ENCODE results near the gene ANO6.
"Not testable (repeated sequence)": the region's sequence is repeated elsewhere in the genome, so short reads cannot be mapped to it uniquely, and the experiment has no call there.

The ANO6 gene

DNA sequence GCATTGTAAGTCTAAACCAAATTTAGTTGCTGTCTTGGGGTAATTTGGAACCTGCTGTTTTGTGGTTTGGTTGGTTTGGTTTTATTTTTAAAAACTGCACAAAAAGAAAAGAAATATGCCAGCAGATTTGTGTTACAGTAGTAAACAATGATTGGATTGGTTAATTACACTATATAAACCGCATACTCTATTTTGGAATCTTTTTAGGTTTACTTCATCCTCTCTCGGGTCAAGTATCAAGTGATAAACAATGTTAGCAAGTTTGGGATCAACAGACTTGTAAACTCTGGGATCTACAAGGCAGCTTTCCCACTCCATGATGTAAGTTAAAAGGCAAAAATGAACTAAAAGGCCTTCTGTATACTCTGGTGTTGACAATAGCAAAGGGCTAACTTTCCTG is 132.4 kb downstream of the ANO6 start:
- no peak for DNase-seq (ENCODE audit: low read depth)

DNA sequence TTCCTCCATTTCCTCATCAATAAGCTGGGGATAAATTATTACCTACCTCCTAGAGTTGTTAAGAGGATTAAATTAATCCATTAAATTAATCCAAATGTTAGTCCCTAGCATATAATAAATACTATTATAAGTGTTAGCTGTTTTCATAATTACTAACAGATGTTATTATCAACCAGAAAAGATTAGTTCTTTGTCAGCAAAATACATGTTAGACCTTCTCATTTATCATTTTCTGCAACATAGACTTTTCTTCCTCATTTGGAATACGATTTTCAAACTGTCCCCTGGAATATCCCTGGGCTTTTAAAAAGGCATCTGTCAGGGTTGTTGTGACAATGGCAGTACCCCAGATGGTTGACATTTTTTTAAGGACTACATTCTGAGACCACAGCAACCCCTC is 133.1 kb downstream of the ANO6 start:
- no peak for DNase-seq (ENCODE audit: low read depth)

- no peak for DNase-seq (ENCODE audit: low read depth)
Measured at GRCh38 chr12:45349916-45350315, 134.0 kb downstream of the ANO6 start.

GRCh38 chr12:45350861-45351260 is 135.0 kb downstream of the ANO6 start:
- no peak for DNase-seq (ENCODE audit: low read depth)

GRCh38 chr12:45351921-45352670 is 136.2 kb downstream of the ANO6 start:
- no peak for DNase-seq (ENCODE audit: low read depth)

GRCh38 chr12:45353944-45354343 is 138.0 kb downstream of the ANO6 start:
- no peak for DNase-seq (ENCODE audit: low read depth)

GRCh38 chr12:45354399-45354798 is 138.5 kb downstream of the ANO6 start:
- no peak for DNase-seq (ENCODE audit: low read depth)

GRCh38 chr12:45355730-45356129 is 139.8 kb downstream of the ANO6 start:
- DNase-seq (ENCODE audit: low read depth): no peak

DNA sequence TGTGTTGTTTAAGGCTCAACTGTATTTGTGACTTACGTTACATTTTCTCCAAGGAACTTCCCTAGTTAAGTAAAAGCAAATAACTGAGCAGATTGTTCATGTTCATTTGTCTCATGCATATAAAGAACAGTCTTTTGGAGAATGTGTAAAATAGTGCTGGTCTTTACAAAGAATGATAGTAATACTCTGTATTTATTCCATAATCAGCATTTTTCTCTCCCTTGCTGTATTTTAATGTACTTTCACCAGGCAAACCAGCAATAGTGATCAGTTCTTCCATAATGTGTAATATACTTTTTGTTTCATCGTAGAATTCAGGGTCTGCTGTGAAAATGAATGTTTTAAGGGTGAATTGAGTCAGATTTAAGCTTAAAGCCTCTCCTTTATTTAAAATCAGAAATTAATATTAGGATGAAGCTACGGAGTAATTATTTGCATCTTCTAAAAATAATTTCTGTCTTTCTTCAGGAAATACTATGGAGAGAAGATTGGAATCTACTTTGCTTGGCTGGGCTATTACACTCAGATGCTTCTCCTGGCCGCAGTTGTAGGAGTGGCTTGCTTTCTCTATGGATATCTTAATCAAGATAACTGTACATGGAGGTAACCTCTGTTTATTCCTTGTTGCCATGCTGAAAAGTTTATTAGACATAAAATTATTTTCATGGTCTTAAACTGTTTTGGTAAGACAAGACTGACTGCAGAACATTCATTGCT is 141.1 kb downstream of the ANO6 start:
- DNase-seq (ENCODE audit: low read depth): no peak

DNA sequence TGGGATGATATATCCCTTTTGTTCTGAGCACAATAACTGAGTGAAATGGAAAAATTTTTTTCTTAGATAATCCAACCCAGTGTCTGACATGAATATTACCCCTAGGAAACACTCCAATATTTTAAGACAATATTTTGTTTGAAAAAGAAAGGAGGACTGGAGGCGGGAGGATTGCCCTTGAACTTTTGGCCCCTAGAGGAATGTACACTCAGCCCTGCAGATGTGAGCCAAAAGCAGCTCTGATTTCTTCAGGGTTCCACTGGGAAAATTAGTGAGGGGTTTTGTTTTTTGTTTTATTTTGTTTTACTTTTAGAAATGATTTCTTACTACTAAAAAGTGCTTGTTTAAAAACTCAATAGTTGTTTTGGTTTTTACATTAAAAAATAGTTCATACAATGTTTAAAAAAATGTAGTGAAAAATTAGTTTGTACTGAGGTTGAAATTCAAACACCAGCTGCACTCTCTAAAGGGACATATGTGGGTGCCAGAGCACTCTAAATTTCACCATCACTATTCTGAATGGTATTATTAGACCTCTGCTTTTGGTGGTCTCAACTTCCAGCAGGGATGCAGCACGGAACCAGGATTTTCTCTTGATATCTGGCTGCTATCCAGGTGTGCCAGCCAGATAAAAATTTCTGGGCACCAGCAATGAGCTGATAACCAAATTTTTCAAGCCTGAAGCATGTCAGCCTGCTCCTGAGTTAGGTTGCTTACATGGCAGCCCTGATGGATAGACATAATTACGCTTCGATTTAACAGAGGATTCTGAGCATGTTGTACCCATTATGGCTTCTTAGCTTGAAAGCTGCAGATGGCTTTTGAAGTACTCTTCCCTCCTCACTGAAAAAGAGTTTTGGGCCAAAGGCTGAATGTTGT is 141.9 kb downstream of the ANO6 start:
- no peak for DNase-seq (ENCODE audit: low read depth)

DNA sequence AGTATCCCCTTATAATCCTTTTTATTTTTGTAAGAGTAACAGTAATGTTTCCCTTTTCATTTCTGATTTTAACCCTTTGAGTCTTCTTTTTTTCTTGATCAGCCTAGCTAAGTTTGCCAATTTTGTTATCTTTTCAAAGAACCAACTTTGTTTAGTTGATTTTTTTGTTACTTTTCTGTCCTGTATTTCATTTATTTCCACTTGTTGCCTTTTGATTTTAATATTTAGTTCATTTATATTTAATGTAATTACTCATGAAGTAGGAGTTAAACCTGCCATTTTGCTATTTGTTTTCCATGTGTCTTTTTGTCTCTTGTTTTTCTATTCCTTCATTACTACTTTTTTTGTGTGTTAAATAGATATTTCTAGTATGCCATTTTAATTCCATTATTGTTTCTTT is 146.4 kb downstream of the ANO6 start:
- no peak for DNase-seq (ENCODE audit: low read depth)

- DNase-seq (ENCODE audit: low read depth): no peak
Measured at GRCh38 chr12:45363903-45364302, 148.0 kb downstream of the ANO6 start.

DNA sequence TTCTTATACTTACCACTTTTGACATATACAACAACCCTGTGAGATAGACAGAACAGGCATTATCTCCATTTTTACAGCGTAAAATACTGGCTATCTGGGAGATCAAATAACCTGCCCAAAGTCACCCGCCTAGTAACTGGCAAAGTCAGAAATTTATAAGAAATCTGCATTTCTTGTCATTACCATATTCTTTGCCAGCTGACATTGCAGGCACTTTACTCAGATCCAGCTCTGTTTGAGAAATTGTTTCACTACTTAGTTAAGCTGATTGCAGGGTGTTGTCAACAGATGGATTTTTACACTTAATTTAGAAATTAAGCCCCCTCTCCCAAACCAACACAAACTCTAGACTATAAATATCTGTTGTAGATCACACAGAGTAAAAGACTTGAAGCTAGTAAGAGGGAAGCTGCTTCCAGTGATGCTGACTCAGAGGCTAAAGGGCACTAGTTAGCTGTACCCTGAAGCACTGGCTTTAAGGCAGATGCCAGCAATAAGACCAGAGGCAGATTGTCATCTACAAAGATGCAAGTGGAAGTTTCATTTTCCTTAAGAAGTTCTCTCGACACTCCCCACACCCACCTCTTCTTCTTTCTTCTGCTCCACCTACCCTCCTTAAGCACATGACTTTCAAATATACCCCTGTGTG is 153.1 kb downstream of the ANO6 start:
- no peak for DNase-seq (ENCODE audit: low read depth)

GRCh38 chr12:45377815-45378214 is 161.9 kb downstream of the ANO6 start:
- DNase-seq (ENCODE audit: low read depth): no peak

GRCh38 chr12:45379261-45379660 is 163.4 kb downstream of the ANO6 start:
- DNase-seq (ENCODE audit: low read depth): no peak

GRCh38 chr12:45381351-45381750 is 165.5 kb downstream of the ANO6 start:
- no peak for DNase-seq (ENCODE audit: low read depth)

GRCh38 chr12:45388545-45388944 is 172.7 kb downstream of the ANO6 start:
- no peak for DNase-seq (ENCODE audit: low read depth)

DNA sequence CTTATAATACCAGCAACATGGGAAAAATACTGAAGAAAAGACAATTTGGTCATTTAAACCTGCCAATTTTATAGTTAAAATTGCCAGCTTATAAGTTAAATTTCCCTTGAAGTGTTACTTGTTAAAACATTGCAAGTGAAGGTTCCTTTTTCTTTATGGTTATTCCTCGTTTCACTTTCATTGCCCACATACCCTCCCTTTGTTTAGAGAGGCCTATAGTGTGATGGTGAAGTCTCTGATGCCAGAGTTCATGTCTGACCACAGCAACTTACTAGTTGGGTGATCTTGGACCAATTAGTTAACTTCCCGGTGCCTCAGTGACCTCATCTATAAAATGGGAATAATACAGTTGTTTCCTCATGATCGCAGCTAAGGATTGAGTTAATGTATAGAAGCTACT is 173.5 kb downstream of the ANO6 start:
- no peak for DNase-seq (ENCODE audit: low read depth)

- not testable (repeated sequence) for DNase-seq (ENCODE audit: low read depth)
Measured at GRCh38 chr12:45397499-45397898, 181.6 kb downstream of the ANO6 start.

DNA sequence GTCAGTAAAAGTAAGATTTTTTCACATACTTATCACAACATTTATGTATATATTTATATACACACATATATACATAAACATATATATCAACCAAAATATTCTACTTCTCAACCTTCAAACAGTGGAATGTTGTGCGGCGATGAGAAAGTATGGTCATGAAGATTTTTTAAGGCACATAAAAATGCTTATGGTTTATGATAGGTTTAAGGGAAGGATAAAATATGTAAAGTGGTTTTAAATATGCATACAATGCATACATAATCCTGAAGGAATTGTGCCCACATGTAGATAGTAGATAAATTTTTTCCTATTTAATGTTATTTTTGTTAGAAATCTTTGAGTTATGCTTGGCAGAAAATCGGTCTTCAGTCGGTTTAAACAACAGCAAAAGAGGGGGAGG is 182.7 kb downstream of the ANO6 start:
- no peak for DNase-seq (ENCODE audit: low read depth)

DNA sequence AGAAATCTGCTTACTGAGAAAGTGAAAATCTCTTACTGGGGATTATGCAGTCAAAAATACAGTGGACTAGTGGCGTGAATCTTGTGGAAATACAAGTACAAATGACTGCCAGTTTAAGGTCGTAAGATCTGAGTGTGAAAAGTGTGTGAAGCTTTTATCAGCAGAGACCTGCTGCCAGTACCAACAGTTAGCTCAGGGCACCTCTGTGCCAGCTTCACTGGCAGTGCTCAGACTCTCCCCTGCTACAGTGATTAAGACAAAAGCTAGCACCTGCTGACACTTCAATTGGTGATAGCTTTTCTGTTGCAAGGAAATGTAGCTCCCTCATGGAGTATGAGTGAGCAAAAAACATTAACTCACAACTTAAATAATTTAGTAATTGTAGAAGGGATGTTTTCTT is 185.1 kb downstream of the ANO6 start:
- DNase-seq (ENCODE audit: low read depth): no peak

- no peak for DNase-seq (ENCODE audit: low read depth)
Measured at GRCh38 chr12:45402288-45402687, 186.4 kb downstream of the ANO6 start.

All from stimulated activated CD8-positive, alpha-beta memory T cell treated with anti-CD3 and anti-CD28 coated beads, Interleukin-15, amount 100 ng/mL, for 24 hours (primary cell).